Neutrophil (primary cell): ENCODE results near the gene CRADD.

Experiments
- H3K27ac ChIP-seq: fragments of 200-600 bp; sonication (generic); 2 replicates; pipeline ENCODE4 v1.5.1; 2016; ENCODE audit warnings: mild to moderate bottlenecking, moderate library complexity
- H3K27me3 ChIP-seq: fragments of 200-600 bp; sonication (generic); 2 replicates; pipeline ENCODE4 v1.6.0; 2016; ENCODE audit warnings: mild to moderate bottlenecking
- H3K36me3 ChIP-seq: fragments of 200-600 bp; sonication (generic); 2 replicates; pipeline ENCODE4 v1.5.1; 2017
- H3K4me1 ChIP-seq, 2 experiments: fragments of 200-600 bp in 1 of 2; sonication (generic) in 1 of 2; 1 replicate in 1 of 2; 2 replicates in 1 of 2; pipeline versions ENCODE4 v1.5.1 to v1.6.1; 2013 to 2016; ENCODE audit warnings: low read depth in 1 of 2, low read length in 1 of 2, mild to moderate bottlenecking in 1 of 2, moderate library complexity in 1 of 2; ENCODE audit not compliant: control insufficient read depth in 1 of 2, insufficient read depth in 1 of 2
- H3K4me3 ChIP-seq, 2 experiments: fragments of 200-600 bp in 1 of 2; sonication (generic) in 1 of 2; 1 replicate in 1 of 2; 2 replicates in 1 of 2; pipeline ENCODE4 v1.5.1; 2013 to 2016; ENCODE audit warnings: low read depth in 1 of 2, low read length in 1 of 2, mild to moderate bottlenecking in 1 of 2, moderate library complexity in 1 of 2
- H3K9me3 ChIP-seq: fragments of 200-600 bp; sonication (generic); 2 replicates; pipeline ENCODE4 v1.5.1; 2016
- CTCF ChIP-seq: fragments of 200-600 bp; sonication (generic); IDR thresholded peaks from 2 replicates; pipeline ENCODE4 v1.5.1; 2016; ENCODE audit warnings: antibody characterized with exemption

CRADD gene

GRCh38 chr12:93784339-93785086 lies 107.3 kb downstream of the CRADD start:
- H3K36me3 ChIP-seq = no peaks in the 10 kb centered on the region
- no peaks in the 10 kb centered on the region for H3K9me3 ChIP-seq
- no peak for TF ChIP-seq CTCF
- H3K27me3 ChIP-seq = no peaks in the 10 kb centered on the region
- no peak overlapping the region for H3K27ac ChIP-seq
- H3K4me3 ChIP-seq = no peak overlapping the region
- H3K4me1 ChIP-seq = no peaks in the 10 kb centered on the region

GRCh38 chr12:93785249-93786010 lies 108.3 kb downstream of the CRADD start:
- Histone ChIP-seq H3K4me3 (no peak overlapping the region), H3K4me1 (no peaks in the 10 kb centered on the region), H3K9me3 (no peaks in the 10 kb centered on the region), H3K27ac (no peak overlapping the region), H3K36me3 (no peaks in the 10 kb centered on the region), H3K27me3 (no peaks in the 10 kb centered on the region)
- TF ChIP-seq CTCF = no peak

GRCh38 chr12:93786656-93787397 lies 109.7 kb downstream of the CRADD start:
- H3K9me3 ChIP-seq = no peaks in the 10 kb centered on the region
- TF ChIP-seq CTCF = no peak
- no peaks in the 10 kb centered on the region for H3K36me3 ChIP-seq
- H3K27ac ChIP-seq = no peak overlapping the region
- no peak overlapping the region for H3K4me3 ChIP-seq
- no peaks in the 10 kb centered on the region for H3K27me3 ChIP-seq
- H3K4me1 ChIP-seq = no peaks in the 10 kb centered on the region

GRCh38 chr12:93788853-93789252 lies 111.7 kb downstream of the CRADD start:
- no peaks in the 10 kb centered on the region for H3K36me3 ChIP-seq
- H3K27me3 ChIP-seq = no peaks in the 10 kb centered on the region
- no peak for TF ChIP-seq CTCF
- no peaks in the 10 kb centered on the region for H3K4me1 ChIP-seq
- H3K4me3 ChIP-seq = no peak overlapping the region
- H3K9me3 ChIP-seq = no peaks in the 10 kb centered on the region
- no peak overlapping the region for H3K27ac ChIP-seq

GRCh38 chr12:93789767-93790166 lies 112.6 kb downstream of the CRADD start:
- H3K27ac ChIP-seq = no peak overlapping the region
- no peak for TF ChIP-seq CTCF
- H3K4me3 ChIP-seq = no peak overlapping the region
- H3K27me3 ChIP-seq = no peaks in the 10 kb centered on the region
- no peaks in the 10 kb centered on the region for H3K36me3 ChIP-seq
- H3K4me1 ChIP-seq = no peaks in the 10 kb centered on the region
- no peaks in the 10 kb centered on the region for H3K9me3 ChIP-seq
